ENCODE measurements around the gene EBP.

The EBP gene

GRCh38 chrX:48482526-48482925 lies 39.1 kb upstream of the EBP start:
- ATAC-seq (replicated peaks) = no peak

GRCh38 chrX:48487362-48487798 lies 34.2 kb upstream of the EBP start:
- ATAC-seq (replicated peaks) (no peak), DNase-seq (no peak)
- H3K27ac Mint-ChIP-seq = peak overlapping the region; percentile 37
- peaks cover 2 to 4% of the 10 kb centered on the region in 2 donors for H3K4me1 Mint-ChIP-seq
- H3K9me3 Mint-ChIP-seq = no peaks in the 10 kb centered on the region
- no peak overlapping the region for H3K4me3 Mint-ChIP-seq
- H3K27me3 Mint-ChIP-seq = peaks cover 0 to 5% of the 10 kb centered on the region in 2 donors
- peaks cover 3 to 5% of the 10 kb centered on the region in 2 donors for H3K36me3 Mint-ChIP-seq

More at GRCh38 chrX:48482526-48482925, 39.1 kb upstream of the EBP start:
- no peak for DNase-seq
- H3K27ac Mint-ChIP-seq = no peak overlapping the region
- H3K9me3 Mint-ChIP-seq = no peaks in the 10 kb centered on the region
- H3K36me3 Mint-ChIP-seq = peaks cover 21 to 30% of the 10 kb centered on the region in 2 donors
- no peaks in the 10 kb centered on the region for H3K27me3 Mint-ChIP-seq
- H3K4me3 Mint-ChIP-seq = no peak overlapping the region
- H3K4me1 Mint-ChIP-seq = peaks cover 5 to 14% of the 10 kb centered on the region in 2 donors

GRCh38 chrX:48488034-48488433 lies 33.6 kb upstream of the EBP start:
- Mint-ChIP-seq H3K9me3 (no peaks in the 10 kb centered on the region), H3K27ac (no peak overlapping the region), H3K4me3 (no peak overlapping the region), H3K27me3 (peaks cover 0 to 5% of the 10 kb centered on the region in 2 donors), H3K36me3 (peaks cover 0 to 5% of the 10 kb centered on the region in 2 donors), H3K4me1 (peaks cover 2 to 6% of the 10 kb centered on the region in 2 donors)
- ATAC-seq (replicated peaks) (no peak), DNase-seq (no peak)

- DNase-seq = no peak
- Mint-ChIP-seq H3K27me3 (peaks cover 0 to 5% of the 10 kb centered on the region in 2 donors), H3K27ac (no peak overlapping the region), H3K4me3 (no peak overlapping the region), H3K4me1 (peaks cover 2 to 6% of the 10 kb centered on the region in 2 donors), H3K36me3 (peaks cover 0 to 5% of the 10 kb centered on the region in 2 donors), H3K9me3 (no peaks in the 10 kb centered on the region)
- no peak for ATAC-seq (replicated peaks)
Observed at GRCh38 chrX:48489296-48489695, 32.3 kb upstream of the EBP start.

GRCh38 chrX:48489892-48490291 lies 31.7 kb upstream of the EBP start:
- Mint-ChIP-seq H3K27ac (no peak overlapping the region), H3K4me1 (peaks cover 2 to 6% of the 10 kb centered on the region in 2 donors), H3K4me3 (no peak overlapping the region), H3K36me3 (peaks cover 0 to 5% of the 10 kb centered on the region in 2 donors), H3K9me3 (no peaks in the 10 kb centered on the region), H3K27me3 (peaks cover 0 to 5% of the 10 kb centered on the region in 2 donors)
- no peak for DNase-seq
- ATAC-seq (replicated peaks) = no peak

GRCh38 chrX:48490661-48491060 lies 30.9 kb upstream of the EBP start:
- no peaks in the 10 kb centered on the region for H3K9me3 Mint-ChIP-seq
- peaks cover 0 to 5% of the 10 kb centered on the region in 2 donors for H3K27me3 Mint-ChIP-seq
- no peak overlapping the region for H3K27ac Mint-ChIP-seq
- DNase-seq (no peak), ATAC-seq (replicated peaks) (no peak)
- H3K4me1 Mint-ChIP-seq = peaks cover 2 to 6% of the 10 kb centered on the region in 2 donors
- peaks cover 0 to 5% of the 10 kb centered on the region in 2 donors for H3K36me3 Mint-ChIP-seq
- H3K4me3 Mint-ChIP-seq = no peak overlapping the region

GRCh38 chrX:48491809-48492208 lies 29.8 kb upstream of the EBP start:
- no peak overlapping the region for H3K4me3 Mint-ChIP-seq
- peaks cover 0 to 5% of the 10 kb centered on the region in 2 donors for H3K27me3 Mint-ChIP-seq
- peaks cover 0 to 5% of the 10 kb centered on the region in 2 donors for H3K36me3 Mint-ChIP-seq
- peaks cover 2 to 6% of the 10 kb centered on the region in 2 donors for H3K4me1 Mint-ChIP-seq
- DNase-seq (no peak), ATAC-seq (replicated peaks) (no peak)
- H3K27ac Mint-ChIP-seq = no peak overlapping the region
- H3K9me3 Mint-ChIP-seq = no peaks in the 10 kb centered on the region

- ATAC-seq (replicated peaks) (no peak), DNase-seq (no peak)
- Mint-ChIP-seq H3K9me3 (no peaks in the 10 kb centered on the region), H3K4me1 (peaks cover 2 to 6% of the 10 kb centered on the region in 2 donors), H3K27me3 (peaks cover 0 to 5% of the 10 kb centered on the region in 2 donors), H3K4me3 (no peak overlapping the region), H3K36me3 (no peaks in the 10 kb centered on the region), H3K27ac (no peak overlapping the region)
Observed at GRCh38 chrX:48492293-48492910, 29.2 kb upstream of the EBP start.

GRCh38 chrX:48493890-48494364 lies 27.7 kb upstream of the EBP start:
- peaks cover 0 to 8% of the 10 kb centered on the region in 2 donors for H3K27me3 Mint-ChIP-seq
- no peaks in the 10 kb centered on the region for H3K36me3 Mint-ChIP-seq
- DNase-seq (no peak), ATAC-seq (replicated peaks) (peak in 1 of 2 donors; percentile 14)
- H3K9me3 Mint-ChIP-seq = no peaks in the 10 kb centered on the region
- no peak overlapping the region for H3K4me3 Mint-ChIP-seq
- H3K4me1 Mint-ChIP-seq = peaks cover 2 to 6% of the 10 kb centered on the region in 2 donors
- no peak overlapping the region for H3K27ac Mint-ChIP-seq

- H3K27me3 Mint-ChIP-seq = peaks cover 0 to 8% of the 10 kb centered on the region in 2 donors
- DNase-seq (no peak), ATAC-seq (replicated peaks) (no peak)
- peaks cover 2 to 6% of the 10 kb centered on the region in 2 donors for H3K4me1 Mint-ChIP-seq
- H3K27ac Mint-ChIP-seq = no peak overlapping the region
- no peak overlapping the region for H3K4me3 Mint-ChIP-seq
- H3K9me3 Mint-ChIP-seq = no peaks in the 10 kb centered on the region
- H3K36me3 Mint-ChIP-seq = no peaks in the 10 kb centered on the region
Observed at GRCh38 chrX:48496660-48497059, 24.9 kb upstream of the EBP start.

- no peak for DNase-seq
- H3K27me3 Mint-ChIP-seq = peaks cover 0 to 3% of the 10 kb centered on the region in 2 donors
- no peak for ATAC-seq (replicated peaks)
- H3K4me1 Mint-ChIP-seq = no peaks in the 10 kb centered on the region
- H3K27ac Mint-ChIP-seq = no peak overlapping the region
- H3K9me3 Mint-ChIP-seq = no peaks in the 10 kb centered on the region
- no peaks in the 10 kb centered on the region for H3K36me3 Mint-ChIP-seq
- H3K4me3 Mint-ChIP-seq = no peak overlapping the region
Observed at GRCh38 chrX:48497871-48498270, 23.7 kb upstream of the EBP start.

GRCh38 chrX:48498374-48498809 lies 23.2 kb upstream of the EBP start:
- no peaks in the 10 kb centered on the region for H3K9me3 Mint-ChIP-seq
- no peak for DNase-seq
- ATAC-seq (replicated peaks) = no peak
- H3K36me3 Mint-ChIP-seq = no peaks in the 10 kb centered on the region
- no peaks in the 10 kb centered on the region for H3K4me1 Mint-ChIP-seq
- H3K4me3 Mint-ChIP-seq = no peak overlapping the region
- H3K27me3 Mint-ChIP-seq = peaks cover 0 to 3% of the 10 kb centered on the region in 2 donors
- H3K27ac Mint-ChIP-seq = no peak overlapping the region

- no peaks in the 10 kb centered on the region for H3K27me3 Mint-ChIP-seq
- peaks cover 5 to 7% of the 10 kb centered on the region in 2 donors for H3K4me1 Mint-ChIP-seq
- no peak for DNase-seq
- no peak for ATAC-seq (replicated peaks)
- H3K27ac Mint-ChIP-seq = no peak overlapping the region
- H3K9me3 Mint-ChIP-seq = no peaks in the 10 kb centered on the region
- no peaks in the 10 kb centered on the region for H3K36me3 Mint-ChIP-seq
- H3K4me3 Mint-ChIP-seq = no peak overlapping the region
Observed at GRCh38 chrX:48504261-48504660, 17.3 kb upstream of the EBP start.

- no peak overlapping the region for H3K27ac Mint-ChIP-seq
- peaks cover 0 to 4% of the 10 kb centered on the region in 2 donors for H3K36me3 Mint-ChIP-seq
- H3K4me3 Mint-ChIP-seq = no peak overlapping the region
- H3K27me3 Mint-ChIP-seq = no peaks in the 10 kb centered on the region
- H3K4me1 Mint-ChIP-seq = peaks cover 13 to 18% of the 10 kb centered on the region in 2 donors
- DNase-seq = no peak
- H3K9me3 Mint-ChIP-seq = no peaks in the 10 kb centered on the region
- ATAC-seq (replicated peaks) = no peak
Observed at GRCh38 chrX:48505481-48505880, 16.1 kb upstream of the EBP start.

GRCh38 chrX:48507246-48507645 lies 14.4 kb upstream of the EBP start:
- H3K36me3 Mint-ChIP-seq = peaks cover 8 to 12% of the 10 kb centered on the region in 2 donors
- peaks cover 18 to 29% of the 10 kb centered on the region in 2 donors for H3K4me1 Mint-ChIP-seq
- DNase-seq = no peak
- H3K4me3 Mint-ChIP-seq = no peak overlapping the region
- ATAC-seq (replicated peaks) = no peak
- no peak overlapping the region for H3K27ac Mint-ChIP-seq
- peaks cover 0 to 4% of the 10 kb centered on the region in 2 donors for H3K27me3 Mint-ChIP-seq
- H3K9me3 Mint-ChIP-seq = no peaks in the 10 kb centered on the region

All from stimulated activated naive B cell treated with anti-CD40 and anti-IgM and Interleukin-4, amounts not matched to agents 10 μg/mL and 1 μg/mL and 100 μg/mL, for 72 hours (primary cell).